TTC549 (cell line): ENCODE data around the gene CRACR2A.

Experiments used
- FAIRE-seq: peaks from 2 replicates; lab custom pipeline; 2012; peaks lifted over from hg19 to GRCh38; lab: Jason Lieb, UNC

CRACR2A gene

GRCh38 chr12:3752741-3753486 lies at the start of gene CRACR2A:
TSS of gene CRACR2A (minus strand) at chr12:3753109. CDS start at chr12:3696999, 56,110 bp downstream.
- FAIRE-seq, result no peak

- FAIRE-seq, result no peak
Measured at GRCh38 chr12:3797531-3798048, 44.7 kb upstream of the CRACR2A start.

GRCh38 chr12:3795492-3796133 lies 42.7 kb upstream of the CRACR2A start:
- no peak for FAIRE-seq

GRCh38 chr12:3795066-3795465 lies 42.2 kb upstream of the CRACR2A start:
- no peak for FAIRE-seq

GRCh38 chr12:3792623-3793288 lies 39.8 kb upstream of the CRACR2A start:
- FAIRE-seq, result no peak

GRCh38 chr12:3791256-3791874 lies 38.5 kb upstream of the CRACR2A start:
- FAIRE-seq, result no peak

GRCh38 chr12:3790642-3791041 lies 37.7 kb upstream of the CRACR2A start:
- FAIRE-seq, result no peak

GRCh38 chr12:3789838-3790237 lies 36.9 kb upstream of the CRACR2A start:
- FAIRE-seq, result no peak

GRCh38 chr12:3777206-3777809 lies 24.4 kb upstream of the CRACR2A start:
- FAIRE-seq, result peak; percentile 19

- no peak for FAIRE-seq
Measured at GRCh38 chr12:3775385-3776035, 22.6 kb upstream of the CRACR2A start.

GRCh38 chr12:3772380-3772779 lies 19.5 kb upstream of the CRACR2A start:
- no peak for FAIRE-seq

GRCh38 chr12:3771853-3772252 lies 18.9 kb upstream of the CRACR2A start:
- no peak for FAIRE-seq

- no peak for FAIRE-seq
Measured at GRCh38 chr12:3770891-3771290, 18.0 kb upstream of the CRACR2A start.

GRCh38 chr12:3768911-3769447 lies 16.1 kb upstream of the CRACR2A start:
- FAIRE-seq, result no peak

GRCh38 chr12:3761116-3761735 lies 8.3 kb upstream of the CRACR2A start:
- FAIRE-seq, result no peak

GRCh38 chr12:3759878-3760277 lies 7.0 kb upstream of the CRACR2A start:
- no peak for FAIRE-seq

- FAIRE-seq, result no peak
Measured at GRCh38 chr12:3757261-3757660, 4.4 kb upstream of the CRACR2A start.

GRCh38 chr12:3755898-3756297 lies 3.0 kb upstream of the CRACR2A start:
- no peak for FAIRE-seq

GRCh38 chr12:3753544-3754284 lies 805 bp upstream of the CRACR2A start:
- FAIRE-seq, result no peak

- no peak for FAIRE-seq
Measured at GRCh38 chr12:3752096-3752709, 706 bp downstream of the CRACR2A start.
